Keratinocyte (primary cell): ENCODE data around the gene PLA2G10.
"Not testable (repeated sequence)": the region's sequence is repeated elsewhere in the genome, so short reads cannot be mapped to it uniquely, and the experiment has no call there.

Source experiments
- CTCF ChIP-seq, 3 experiments: IDR thresholded peaks in 1 of 3; conservative IDR thresholded peaks in 1 of 3; optimal IDR thresholded peaks in 1 of 3; 2 replicates in 2 of 3; 3 replicates in 1 of 3; pipeline versions ENCODE3 to v1.5.1; 2011; ENCODE audit warnings: low read length in 3 of 3, mild to moderate bottlenecking in 3 of 3, moderate library complexity in 2 of 3, control low read depth in 1 of 3, inconsistent platforms in 1 of 3; ENCODE audit not compliant: insufficient read depth in 2 of 3; ENCODE audit errors: extremely low read depth in 1 of 3
- EZH2 ChIP-seq: IDR thresholded peaks from one replicate; pipeline ENCODE4 v1.6.1; 2012; ENCODE audit warnings: inconsistent platforms, mild to moderate bottlenecking, low read length, moderate library complexity

GRCh38 chr16:14694129-14694528, at the start of gene PLA2G10:
- TF ChIP-seq EZH2; CTCF (optimal IDR thresholded peaks at IDR 0.05 in 1 of 3, IDR thresholded peaks at IDR 0.05 in 1 of 3, conservative IDR thresholded peaks at IDR 0.05 in 1 of 3; ENCODE audit: extremely low read depth in 1 of 3, insufficient read depth in 2 of 3, low read length in 3 of 3): not testable (repeated sequence)
